Neural cell (in vitro differentiated cells): ENCODE data around the gene CCDC149. TPM values are rescaled to one million over a fixed set of nuclear protein-coding genes. Genes with fewer than 3 reads are reported as not detected.

Source experiments
- H2AFZ ChIP-seq: fragments of 200-600, 300-800 bp; sonication (generic), shearing (Covaris generic); 2 replicates; pipeline ENCODE4 v1.6.0; 2014; ENCODE audit warnings: low read depth, mild to moderate bottlenecking, antibody characterized with exemption, low read length, moderate library complexity
- H3F3A ChIP-seq: fragments of 200-600 bp; shearing (Covaris generic); 2 replicates; pipeline ENCODE4 v1.6.1; 2016; ENCODE audit warnings: mild to moderate bottlenecking, moderate library complexity, mixed read lengths, antibody characterized with exemption, low read length; ENCODE audit not compliant: insufficient read depth, poor library complexity, severe bottlenecking
- H3K27ac ChIP-seq: fragments of 200-600, 300-800 bp; sonication (generic), shearing (Covaris generic); 2 replicates; pipeline ENCODE4 v1.5.1; 2014; ENCODE audit warnings: mild to moderate bottlenecking, low read length, moderate library complexity
- H3K27me3 ChIP-seq: fragments of 300-800, 200-600 bp; sonication (generic), shearing (Covaris generic); 2 replicates; pipeline ENCODE4 v1.6.0; 2014; ENCODE audit warnings: mild to moderate bottlenecking, low read depth, low read length, moderate library complexity; ENCODE audit not compliant: insufficient read depth
- H3K36me3 ChIP-seq: fragments of 300-800, 200-600 bp; sonication (generic), shearing (Covaris generic); 2 replicates; pipeline ENCODE4 v1.5.1; 2014; ENCODE audit warnings: mild to moderate bottlenecking, antibody characterized with exemption, low read length, moderate library complexity; ENCODE audit not compliant: insufficient read depth
- H3K4me2 ChIP-seq: fragments of 300-800, 200-600 bp; sonication (generic), shearing (Covaris generic); 2 replicates; pipeline ENCODE4 v1.6.0; 2014; ENCODE audit warnings: mild to moderate bottlenecking, low read length
- H3K4me3 ChIP-seq: fragments of 300-800, 200-600 bp; sonication (generic), shearing (Covaris generic); 2 replicates; pipeline ENCODE4 v1.5.1; 2014; ENCODE audit warnings: mild to moderate bottlenecking, low read length, moderate library complexity
- H3K79me2 ChIP-seq: fragments of 200-600 bp; shearing (Covaris generic); replicated peaks from 2 replicates; pipeline ENCODE4 v1.6.0; 2014; ENCODE audit warnings: mild to moderate bottlenecking, low read length, moderate library complexity; ENCODE audit not compliant: insufficient read depth
- H3K9ac ChIP-seq: fragments of 300-800, 200-600 bp; sonication (generic), shearing (Covaris generic); 2 replicates; pipeline ENCODE4 v1.6.1; 2016; ENCODE audit warnings: mild to moderate bottlenecking, low read length, mixed read lengths
- H3K9me2 ChIP-seq: fragments of 200-600 bp; shearing (Covaris generic); 2 replicates; pipeline ENCODE4 v1.6.1; 2016; ENCODE audit warnings: mild to moderate bottlenecking, low read length, mixed read lengths; ENCODE audit not compliant: insufficient read depth
- H3K9me3 ChIP-seq: fragments of 200-600, 300-800 bp; sonication (generic), shearing (Covaris generic); 2 replicates; pipeline ENCODE4 v1.6.1; 2016; ENCODE audit warnings: mild to moderate bottlenecking, mixed run types, low read length, moderate library complexity, mixed read lengths
- H4K20me1 ChIP-seq: fragments of 200-600 bp; shearing (Covaris generic); 2 replicates; pipeline ENCODE4 v1.6.1; 2016; ENCODE audit warnings: mild to moderate bottlenecking, mixed run types; ENCODE audit not compliant: insufficient read depth
- EP300 ChIP-seq: fragments of 450-650 bp; conservative IDR thresholded peaks from 2 replicates; pipeline ENCODE4 v1.6.1; 2014; ENCODE audit warnings: antibody characterized with exemption, mild to moderate bottlenecking, moderate library complexity; ENCODE audit not compliant: poor library complexity, severe bottlenecking
- EZH2 ChIP-seq: fragments of 200-600, 300-800 bp; shearing (Covaris generic), sonication (generic); IDR thresholded peaks from 2 replicates; pipeline ENCODE4 v1.6.1; 2014; ENCODE audit warnings: antibody characterized with exemption, low read length, borderline replicate concordance, mild to moderate bottlenecking; ENCODE audit not compliant: insufficient read depth, poor library complexity, severe bottlenecking
- MXI1 ChIP-seq: fragments of 450-650 bp; conservative IDR thresholded peaks from 2 replicates; pipeline ENCODE4 v1.6.1; 2014; ENCODE audit warnings: antibody characterized with exemption, mild to moderate bottlenecking; ENCODE audit not compliant: poor library complexity, severe bottlenecking
- POLR2AphosphoS5 ChIP-seq: IDR thresholded peaks from 2 replicates; pipeline ENCODE4 v1.6.1; 2012
- RAD21 ChIP-seq: fragments of 450-650 bp; conservative IDR thresholded peaks from 2 replicates; pipeline ENCODE4 v1.6.1; 2014; ENCODE audit warnings: antibody characterized with exemption, mild to moderate bottlenecking, moderate library complexity
- REST ChIP-seq: IDR thresholded peaks from 2 replicates; pipeline ENCODE4 v1.6.1; 2012; ENCODE audit warnings: borderline replicate concordance
- SMC3 ChIP-seq: fragments of 450-650 bp; conservative IDR thresholded peaks from 2 replicates; pipeline ENCODE4 v1.6.1; 2014; ENCODE audit warnings: antibody characterized with exemption, mild to moderate bottlenecking, moderate library complexity; ENCODE audit not compliant: poor library complexity
- TAF1 ChIP-seq: IDR thresholded peaks from 2 replicates; pipeline ENCODE4 v1.6.1; 2012; ENCODE audit warnings: low read depth
- polyA plus RNA-seq: library from polyadenylated mRNA; depleted of rRNA; stranded (reverse); fragments of >200 nt; gene quantifications from 2 replicates; pipeline ENCODE4 v1.2.3, GENCODE V29; 2014
- TF ChIP-seq, protein P1 (sequence below): fragments of 450-650 bp; IDR thresholded peaks from 2 replicates; pipeline ENCODE4 v1.5.1; 2014; ENCODE audit warnings: antibody characterized with exemption, mild to moderate bottlenecking, moderate library complexity; ENCODE audit not compliant: poor library complexity, severe bottlenecking

CCDC149 gene
- polyA plus RNA-seq, 1 donor from 2014 or later, result 6.6 TPM

DNA sequence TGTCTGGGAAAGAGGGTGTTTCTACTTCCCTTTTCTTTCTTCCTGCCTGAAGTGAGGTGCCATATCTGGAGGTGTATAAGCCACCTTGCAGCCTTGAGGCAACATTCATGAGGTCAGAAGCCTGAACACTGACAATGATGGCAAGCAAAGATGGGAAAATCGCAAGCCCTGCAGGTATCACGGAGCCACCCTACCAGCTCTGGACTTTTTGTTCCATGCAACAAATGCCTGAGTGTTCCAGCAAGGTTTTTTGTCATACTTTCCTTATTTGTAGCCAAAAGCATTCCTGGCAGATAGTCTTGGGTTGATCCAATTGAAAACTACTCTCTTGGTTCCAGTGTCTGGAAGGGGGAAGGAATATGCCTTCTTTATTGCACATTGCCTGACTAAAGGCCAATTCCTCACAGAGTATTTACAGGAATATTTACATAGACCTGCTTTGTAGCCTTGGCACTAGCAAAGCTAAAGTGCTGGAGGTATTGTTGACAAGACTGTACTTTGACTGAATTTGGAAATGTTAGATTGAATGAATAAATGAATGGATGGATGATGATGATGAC lies 131.8 kb downstream of the CCDC149 start:
- no peaks in the 10 kb centered on the region for H4K20me1 ChIP-seq
- no peak overlapping the region for H3K4me2 ChIP-seq
- no peaks in the 10 kb centered on the region for H3K36me3 ChIP-seq
- TF ChIP-seq EP300 (no peak), REST (no peak), SMC3 (no peak), MXI1 (no peak), RAD21 (no peak), POLR2AphosphoS5 (no peak), TAF1 (no peak)
- TF ChIP-seq, protein P1, sequence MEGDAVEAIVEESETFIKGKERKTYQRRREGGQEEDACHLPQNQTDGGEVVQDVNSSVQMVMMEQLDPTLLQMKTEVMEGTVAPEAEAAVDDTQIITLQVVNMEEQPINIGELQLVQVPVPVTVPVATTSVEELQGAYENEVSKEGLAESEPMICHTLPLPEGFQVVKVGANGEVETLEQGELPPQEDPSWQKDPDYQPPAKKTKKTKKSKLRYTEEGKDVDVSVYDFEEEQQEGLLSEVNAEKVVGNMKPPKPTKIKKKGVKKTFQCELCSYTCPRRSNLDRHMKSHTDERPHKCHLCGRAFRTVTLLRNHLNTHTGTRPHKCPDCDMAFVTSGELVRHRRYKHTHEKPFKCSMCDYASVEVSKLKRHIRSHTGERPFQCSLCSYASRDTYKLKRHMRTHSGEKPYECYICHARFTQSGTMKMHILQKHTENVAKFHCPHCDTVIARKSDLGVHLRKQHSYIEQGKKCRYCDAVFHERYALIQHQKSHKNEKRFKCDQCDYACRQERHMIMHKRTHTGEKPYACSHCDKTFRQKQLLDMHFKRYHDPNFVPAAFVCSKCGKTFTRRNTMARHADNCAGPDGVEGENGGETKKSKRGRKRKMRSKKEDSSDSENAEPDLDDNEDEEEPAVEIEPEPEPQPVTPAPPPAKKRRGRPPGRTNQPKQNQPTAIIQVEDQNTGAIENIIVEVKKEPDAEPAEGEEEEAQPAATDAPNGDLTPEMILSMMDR, result no peak
- H3K79me2 ChIP-seq, result no peaks in the 10 kb centered on the region
- no peak overlapping the region for H3K27ac ChIP-seq
- H2AFZ ChIP-seq, result no peak overlapping the region
- H3K27me3 ChIP-seq, result no peaks in the 10 kb centered on the region
- no peaks in the 10 kb centered on the region for H3F3A ChIP-seq
- H3K9me3 ChIP-seq, result no peaks in the 10 kb centered on the region
- H3K4me3 ChIP-seq, result no peak overlapping the region
- no peak overlapping the region for H3K9ac ChIP-seq
- no peaks in the 10 kb centered on the region for H3K9me2 ChIP-seq

DNA sequence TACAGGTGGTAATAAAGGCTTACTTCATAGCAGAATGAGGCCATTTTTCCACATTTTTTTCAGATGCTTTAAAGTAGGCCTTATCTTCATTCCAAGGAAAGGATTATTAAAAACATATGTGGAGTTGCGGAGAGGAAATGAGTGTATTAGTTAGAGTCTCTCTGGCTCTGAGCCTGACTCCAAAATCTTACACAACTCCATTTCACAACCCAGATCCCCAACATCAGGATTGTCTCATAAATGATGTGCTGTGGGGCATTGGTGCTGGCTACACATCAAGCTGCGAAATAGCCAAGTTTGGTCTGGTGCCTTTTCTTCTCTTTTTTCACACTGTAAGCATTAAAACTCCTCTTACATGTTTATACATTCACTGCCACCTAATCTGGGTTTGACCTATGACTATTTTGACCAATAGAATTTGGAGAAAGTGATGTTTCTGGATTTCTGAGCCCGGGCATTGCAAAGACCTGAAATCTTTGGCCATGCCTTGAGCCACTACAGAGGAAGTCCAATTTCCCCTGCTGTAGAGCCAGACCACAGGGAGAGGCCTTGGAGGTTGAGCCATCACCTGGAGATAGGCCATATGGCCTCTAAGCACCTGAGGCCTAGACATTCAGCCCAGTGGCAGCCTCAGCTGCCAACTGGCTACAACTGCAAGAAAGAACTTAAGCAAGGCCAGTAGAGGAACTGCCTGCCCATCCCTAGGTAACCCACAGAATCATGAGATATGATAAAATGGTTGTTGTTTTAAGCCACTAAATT lies 134.2 kb downstream of the CCDC149 start:
- Histone ChIP-seq H3K4me2 (no peak overlapping the region), H3K9me2 (no peaks in the 10 kb centered on the region), H3K9me3 (no peaks in the 10 kb centered on the region), H3K36me3 (no peaks in the 10 kb centered on the region), H3K27ac (no peak overlapping the region), H3K9ac (no peak overlapping the region), H2AFZ (no peak overlapping the region), H3K4me3 (no peak overlapping the region), H4K20me1 (no peaks in the 10 kb centered on the region), H3F3A (no peaks in the 10 kb centered on the region), H3K27me3 (no peaks in the 10 kb centered on the region), H3K79me2 (no peaks in the 10 kb centered on the region)
- no peak for TF ChIP-seq MXI1
- no peak for TF ChIP-seq RAD21
- TF ChIP-seq, protein P1, result no peak
- no peak for TF ChIP-seq EZH2
- TF ChIP-seq EP300, result no peak
- TF ChIP-seq TAF1, result no peak
- no peak for TF ChIP-seq SMC3
- TF ChIP-seq REST, result no peak
- TF ChIP-seq POLR2AphosphoS5, result no peak
